NCI-H2196 (cell line): ENCODE results near the gene WDR77.

Source experiments
- DNase-seq: peaks from one replicate; lab custom pipeline; 2025; ENCODE audit not compliant: unreplicated experiment; lab: John Stamatoyannopoulos, UW

The WDR77 gene

DNA sequence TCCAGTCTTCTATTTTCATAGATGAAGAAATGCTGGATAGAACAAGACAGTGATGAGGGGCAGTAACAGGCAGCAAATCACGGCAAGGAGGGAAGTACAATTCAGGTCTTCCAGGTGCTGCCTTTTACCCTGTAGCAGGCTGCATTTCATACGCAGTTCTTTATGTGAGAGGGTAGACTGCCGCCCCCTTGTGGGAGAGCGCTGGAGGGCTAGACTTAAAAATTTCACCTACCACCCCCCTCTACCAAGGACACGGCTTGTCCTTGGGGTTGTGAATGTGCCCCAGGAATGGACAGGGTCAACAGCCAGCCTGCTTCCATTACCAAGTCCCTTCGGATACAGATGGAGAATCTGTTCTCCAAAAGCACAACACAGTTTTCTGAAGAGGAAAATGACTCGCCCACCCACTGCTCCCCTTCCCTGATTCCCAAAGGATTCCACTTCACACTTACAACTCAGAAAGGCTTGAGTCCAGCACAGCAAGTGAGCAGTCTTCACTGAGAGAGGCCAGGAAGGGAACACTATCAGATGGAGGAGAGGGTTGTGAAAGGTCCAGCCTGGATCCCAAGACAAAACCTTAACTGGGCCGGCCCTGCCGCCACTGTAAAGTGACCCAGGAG lies 7.4 kb downstream of the WDR77 start:
- peak; percentile 45 for DNase-seq

DNA sequence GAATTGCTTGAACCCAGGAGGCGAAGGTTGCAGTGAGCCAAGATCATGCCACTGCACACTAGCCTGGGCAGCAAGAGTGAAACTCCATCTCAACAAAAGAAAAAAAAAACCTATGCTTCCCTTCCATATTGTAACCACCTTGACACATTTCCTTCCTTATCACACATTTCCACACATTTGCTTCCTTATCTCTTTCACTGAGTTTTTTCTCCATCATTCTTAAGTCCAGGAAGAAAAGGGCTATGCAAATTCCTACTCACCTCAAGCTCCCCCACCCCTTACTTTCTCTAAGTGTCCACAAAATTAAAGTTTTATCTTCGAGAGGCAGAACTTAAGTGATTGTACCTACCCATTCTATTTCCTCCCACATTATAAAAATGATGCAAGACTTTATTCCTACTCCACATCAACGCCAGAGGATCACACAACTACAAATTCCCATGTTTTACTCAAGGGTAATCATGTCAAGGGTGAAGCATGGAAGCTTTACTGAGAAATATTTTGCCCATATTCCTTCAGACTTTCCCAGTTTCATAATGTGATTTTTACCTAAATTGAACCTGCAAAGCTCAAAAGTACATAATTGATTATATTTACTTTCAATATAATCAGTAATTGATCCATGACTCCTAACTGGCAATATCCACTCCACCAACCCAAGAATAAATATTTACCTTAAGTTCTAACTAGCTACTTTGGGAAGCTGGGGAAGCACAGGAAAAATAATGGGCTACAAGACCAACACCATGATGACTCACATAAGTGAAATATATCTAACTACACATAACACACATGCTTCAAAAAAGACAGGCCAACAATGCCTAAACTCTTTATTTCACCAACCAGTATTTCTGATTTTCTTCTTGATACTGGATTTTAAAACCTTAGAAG lies 9.3 kb downstream of the WDR77 start:
- no peak for DNase-seq

DNA sequence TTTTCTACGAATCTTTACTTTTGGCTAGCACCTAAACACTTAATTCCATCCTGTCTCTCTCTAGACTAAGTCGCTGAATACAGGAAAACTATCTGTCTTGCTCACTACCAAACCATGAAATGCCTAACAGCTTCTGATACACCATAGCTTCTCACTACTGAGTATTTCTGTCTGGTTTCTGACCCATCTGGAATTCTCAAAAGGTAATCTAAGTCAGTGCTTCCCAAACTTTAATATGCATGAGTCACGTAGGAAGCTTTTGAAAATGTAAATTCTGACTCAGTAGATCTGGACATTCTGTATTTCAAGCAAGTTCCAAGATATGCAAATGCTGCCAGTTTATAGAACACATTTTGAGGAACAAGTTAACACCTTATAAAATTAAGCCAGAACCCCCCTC lies 12.3 kb downstream of the WDR77 start:
- DNase-seq = no peak

DNA sequence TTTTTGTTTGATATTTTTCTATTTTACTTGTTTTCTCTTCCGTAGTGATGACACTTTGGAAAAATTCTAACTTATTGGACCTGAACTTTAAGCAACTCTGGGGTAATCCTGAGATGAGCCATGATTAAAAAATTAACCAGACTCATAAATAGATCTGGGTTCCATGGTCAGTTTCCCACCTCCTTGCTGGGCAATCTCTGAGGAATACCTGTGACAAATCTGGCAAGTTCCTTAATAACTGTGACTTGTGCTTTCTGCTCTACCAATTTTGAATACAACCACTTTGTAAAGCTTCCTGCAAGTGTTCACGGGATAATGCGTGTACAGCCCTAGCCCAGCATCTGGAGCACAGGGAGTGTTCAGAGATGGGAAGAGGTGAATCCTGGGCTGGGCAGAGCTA lies 24.8 kb downstream of the WDR77 start:
- no peak for DNase-seq

DNA sequence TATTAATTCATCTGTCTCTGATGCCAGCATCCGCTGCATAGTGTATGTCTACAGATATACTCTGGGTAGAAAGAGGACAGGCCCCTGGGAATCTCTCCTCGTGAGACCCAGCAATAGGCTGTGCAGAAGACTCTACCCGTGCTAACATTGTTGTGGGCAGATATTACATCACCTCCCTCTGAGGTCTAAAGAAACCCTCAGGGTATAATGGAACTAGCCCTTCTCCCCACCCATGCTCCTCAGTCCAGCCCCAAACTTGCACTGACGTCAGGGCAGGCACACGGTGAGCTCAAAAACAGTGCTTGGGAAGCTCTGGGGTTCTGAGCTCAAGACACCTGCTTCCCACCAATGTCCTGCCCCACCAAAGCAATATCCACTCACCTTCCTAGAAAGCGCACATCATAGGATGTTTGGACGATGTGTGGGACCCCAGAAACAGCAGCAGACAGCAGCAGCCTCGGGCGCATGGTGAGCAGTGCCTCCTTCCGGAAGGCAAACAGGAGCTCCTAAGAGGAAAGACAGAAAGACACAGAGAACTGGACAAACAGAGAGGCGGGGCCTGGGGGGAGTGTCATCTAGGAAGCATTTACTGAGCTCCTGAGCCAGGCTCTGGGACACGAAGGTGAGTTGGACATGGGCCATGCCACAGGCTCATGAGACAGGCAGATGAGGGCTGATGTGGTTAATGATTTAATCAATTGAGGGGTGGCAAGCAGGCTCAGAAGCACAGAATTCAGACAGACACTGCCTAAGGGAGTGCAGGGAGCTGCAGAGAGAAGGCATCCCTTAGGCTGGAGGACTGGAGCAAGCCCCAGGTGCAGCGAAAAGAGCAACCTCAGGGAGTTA lies 26.3 kb downstream of the WDR77 start:
- peak; percentile 16 for DNase-seq

DNA sequence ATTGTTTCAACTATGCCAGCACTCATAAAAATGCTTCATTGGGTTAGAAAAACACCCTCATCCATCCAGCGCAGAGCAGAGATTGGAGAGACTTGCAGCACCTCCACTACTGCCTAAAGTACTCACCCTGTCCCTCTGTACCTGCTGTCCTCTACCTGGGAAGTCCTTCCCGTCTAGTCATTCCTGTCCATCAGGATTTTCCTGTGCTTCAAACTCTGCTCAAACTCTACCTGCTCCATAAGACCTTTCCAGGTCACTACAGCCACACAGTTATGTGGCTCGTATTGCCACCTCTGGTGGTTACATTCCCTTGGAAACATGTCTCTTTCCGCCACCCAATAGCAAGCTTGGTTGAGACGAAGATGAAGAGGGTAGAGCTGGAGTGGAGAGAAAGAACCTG lies 28.7 kb downstream of the WDR77 start:
- DNase-seq = no peak

DNA sequence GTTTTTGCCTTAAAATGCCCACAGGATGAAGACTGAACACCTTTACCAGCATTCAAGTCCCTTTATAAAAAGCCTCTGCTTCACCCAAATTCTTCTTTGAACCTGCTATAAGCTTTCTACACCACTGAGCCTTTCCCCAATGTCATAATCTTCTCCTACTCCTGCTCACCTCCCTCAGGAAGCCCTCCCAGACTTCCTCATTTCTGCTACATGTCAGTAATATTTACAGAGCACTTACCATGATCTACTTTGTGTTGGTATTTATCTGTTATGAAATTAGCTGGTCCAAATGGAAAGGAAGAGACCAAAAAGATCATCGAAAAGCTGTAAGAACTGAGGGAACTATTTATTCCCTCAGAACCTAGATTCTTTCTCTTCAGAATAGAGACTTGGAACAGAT lies 30.0 kb downstream of the WDR77 start:
- no peak for DNase-seq

DNA sequence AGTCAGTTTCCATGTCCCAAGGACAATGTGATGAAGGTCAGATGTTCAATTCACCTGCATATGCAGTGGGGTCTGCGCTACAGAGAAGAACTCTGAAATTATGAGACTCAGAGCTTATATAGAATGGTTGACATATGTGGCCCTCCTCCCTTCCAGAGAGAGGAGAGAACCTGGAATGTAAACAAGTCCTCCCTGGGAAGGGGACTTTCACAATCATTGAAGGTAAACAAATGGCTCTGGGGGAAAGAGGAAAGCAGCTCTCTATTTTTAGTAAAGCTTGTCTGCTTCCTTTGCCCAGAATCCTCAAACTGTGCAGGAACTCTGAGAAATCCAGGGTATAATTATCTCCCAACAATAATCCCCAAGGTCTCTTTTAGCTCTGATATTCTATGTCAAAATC lies 31.3 kb downstream of the WDR77 start:
- no peak for DNase-seq

DNA sequence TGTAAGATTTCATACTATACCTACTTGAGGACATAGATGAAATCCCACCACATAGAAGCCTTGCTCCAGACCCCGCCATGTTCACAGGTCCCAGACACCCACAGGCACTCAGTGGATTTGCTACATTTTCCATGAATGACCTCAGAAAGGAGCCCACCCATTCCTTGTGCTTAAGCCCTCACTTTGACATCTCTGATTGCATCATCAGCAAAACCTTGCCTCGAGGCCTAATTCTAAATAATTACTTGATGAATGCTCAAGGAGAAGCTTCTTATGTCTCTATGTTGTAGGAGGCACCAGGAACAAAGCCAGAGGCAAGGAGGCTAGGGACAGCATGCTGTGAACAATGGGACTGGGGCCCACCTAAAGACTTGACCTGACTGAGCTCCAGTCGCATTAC lies 33.6 kb downstream of the WDR77 start:
- DNase-seq = no peak

DNA sequence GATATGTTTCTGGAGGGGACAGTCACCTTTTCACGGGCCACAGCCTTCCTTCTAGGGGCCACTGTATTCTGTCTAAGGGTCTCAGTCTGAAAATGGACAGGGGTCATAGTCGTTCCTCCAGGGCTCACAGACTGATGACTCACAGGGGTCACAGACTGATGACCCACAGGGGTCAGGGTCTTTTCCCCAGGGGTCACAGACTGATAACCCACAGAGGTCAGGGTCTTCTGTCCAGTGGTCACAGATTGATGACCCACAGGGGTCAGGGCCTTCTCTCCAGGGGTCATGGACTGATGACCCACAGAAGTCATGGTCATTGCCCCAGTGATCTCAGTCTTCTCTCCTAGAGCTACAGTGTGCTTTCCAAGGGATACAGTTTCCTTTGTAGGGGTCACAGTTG lies 34.3 kb downstream of the WDR77 start:
- DNase-seq = no peak

DNA sequence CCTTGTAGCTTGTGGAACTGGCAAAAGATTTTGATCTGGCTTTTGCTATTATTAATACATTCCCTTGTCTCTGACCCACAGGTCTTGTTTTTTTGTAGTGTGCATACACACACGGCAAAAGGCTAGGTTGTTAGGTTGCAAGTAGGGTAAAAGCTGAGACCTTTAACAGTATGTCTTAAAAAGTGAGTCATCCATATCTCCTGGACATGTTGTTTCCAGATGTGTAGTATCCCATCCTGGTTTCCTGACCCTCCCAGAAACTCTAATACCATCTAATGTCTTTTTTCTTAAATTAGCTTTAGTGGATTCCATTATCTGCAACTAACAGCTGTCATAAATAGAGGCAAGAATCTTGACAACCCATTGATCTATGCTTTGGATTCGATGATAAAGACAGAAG lies 36.2 kb downstream of the WDR77 start:
- no peak for DNase-seq

DNA sequence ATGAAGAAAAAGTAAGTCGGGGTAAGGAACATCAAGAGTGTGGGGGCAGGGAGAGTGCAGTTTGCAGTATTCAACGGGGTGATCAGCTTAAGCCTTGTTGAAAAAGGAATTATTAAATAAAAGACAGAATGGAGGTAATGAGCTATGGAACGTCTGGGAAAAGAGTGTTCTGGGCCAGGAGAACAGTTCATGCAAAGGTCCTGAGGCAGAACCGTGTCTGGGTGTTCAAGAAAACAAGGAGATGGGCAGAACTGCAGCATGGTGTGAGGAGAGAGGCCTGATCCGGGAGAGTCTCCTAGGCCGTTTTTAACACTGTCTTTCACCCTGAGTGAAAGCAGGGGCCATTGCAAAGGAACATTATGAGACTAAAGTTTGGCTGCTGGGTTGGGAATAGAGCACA lies 41.8 kb downstream of the WDR77 start:
- no peak for DNase-seq

DNA sequence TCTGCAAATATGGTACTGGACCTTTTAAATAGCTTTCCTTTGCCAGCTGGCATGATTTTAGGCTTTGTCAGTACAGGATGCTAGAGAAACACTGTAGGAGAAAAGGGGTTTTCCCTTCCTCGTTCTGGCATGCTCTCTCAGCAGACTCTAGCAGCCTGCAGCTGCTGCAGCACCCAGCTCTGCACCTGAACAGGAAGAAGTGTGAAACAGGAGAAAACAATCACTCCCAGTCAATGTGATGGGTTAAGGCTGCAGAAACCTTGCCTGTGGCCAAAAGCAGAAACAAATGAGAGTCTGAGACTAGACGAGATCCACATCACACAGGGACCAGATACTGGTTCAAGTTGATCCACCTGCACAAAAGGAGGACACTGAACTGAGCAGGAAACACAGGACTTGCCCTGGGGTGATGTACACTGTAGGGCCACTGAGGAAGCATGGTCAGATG lies 42.7 kb downstream of the WDR77 start:
- peak; percentile 95 for DNase-seq

DNA sequence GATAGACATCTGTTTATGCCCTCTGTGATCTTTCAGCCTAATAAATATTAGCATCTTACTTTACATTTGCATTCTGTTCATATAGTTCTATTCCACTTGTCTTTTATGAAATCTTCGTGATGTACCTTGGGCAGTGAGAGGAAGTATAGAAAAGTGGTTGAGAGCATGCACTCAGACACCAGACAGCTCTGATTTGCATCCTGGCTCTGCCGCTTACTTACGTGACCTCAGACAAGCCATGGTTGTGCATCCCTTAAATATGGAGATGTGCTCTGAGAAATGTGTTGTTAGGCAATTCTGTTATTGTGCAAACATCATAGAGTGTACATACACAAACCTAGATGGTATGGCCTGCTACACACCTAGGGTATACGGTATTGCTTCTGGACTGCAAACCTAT lies 44.5 kb downstream of the WDR77 start:
- no peak for DNase-seq

DNA sequence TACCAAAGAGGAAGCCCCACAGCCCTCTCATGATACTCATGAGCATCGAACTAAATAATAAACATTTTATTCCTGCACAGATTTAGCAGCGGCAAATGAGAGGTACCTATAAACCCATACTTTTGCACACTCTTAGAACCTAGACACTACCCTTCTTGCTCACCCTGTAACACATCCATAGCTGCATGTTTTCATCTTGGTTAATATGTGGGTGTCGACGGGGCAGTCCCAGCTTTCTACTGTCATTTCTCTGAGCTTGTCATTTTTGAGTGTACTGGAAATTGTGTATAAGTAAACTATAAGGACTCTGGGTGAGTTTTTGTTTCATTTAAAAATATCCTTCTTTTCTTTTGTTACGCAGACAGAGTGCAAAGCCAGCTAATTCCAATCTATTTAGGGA lies 47.0 kb downstream of the WDR77 start:
- no peak for DNase-seq

DNA sequence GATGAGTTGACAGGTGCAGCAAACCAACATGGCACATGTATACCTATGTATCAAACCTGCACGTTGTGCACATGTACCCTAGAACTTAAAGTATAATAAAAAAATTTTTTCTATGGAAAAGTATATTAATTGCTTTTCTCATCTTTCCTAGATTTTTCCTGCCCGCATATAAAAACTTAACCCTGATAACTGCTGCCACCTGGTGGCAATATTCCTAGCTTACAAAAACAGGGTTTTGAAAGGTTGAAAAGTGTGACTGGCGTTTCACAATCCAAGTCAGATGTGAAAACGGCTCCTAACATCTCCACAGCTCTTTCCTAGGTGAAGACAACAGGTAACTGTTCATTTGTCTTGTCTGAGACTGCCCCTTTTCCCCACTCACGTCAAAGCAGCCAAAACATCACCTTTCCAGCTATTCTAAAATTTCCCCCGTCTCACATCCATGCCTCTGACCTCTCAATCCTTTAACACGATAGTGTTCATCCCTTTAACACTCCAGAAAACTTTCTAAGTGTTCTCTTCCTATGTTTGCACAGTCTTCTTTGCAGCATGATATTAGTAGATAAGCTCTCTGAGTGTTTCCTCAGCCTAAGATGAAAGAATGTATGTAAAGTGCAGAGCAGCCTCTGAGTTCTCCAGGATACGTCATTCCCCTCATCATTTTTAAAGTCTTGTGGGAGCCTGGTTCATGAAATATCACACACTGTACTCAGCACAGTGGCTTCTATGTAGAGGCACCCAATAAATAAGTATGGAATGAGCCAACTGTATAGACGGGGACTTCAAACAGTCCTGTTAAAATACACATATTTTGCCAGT lies 49.1 kb downstream of the WDR77 start:
- DNase-seq = peak; percentile 69

DNA sequence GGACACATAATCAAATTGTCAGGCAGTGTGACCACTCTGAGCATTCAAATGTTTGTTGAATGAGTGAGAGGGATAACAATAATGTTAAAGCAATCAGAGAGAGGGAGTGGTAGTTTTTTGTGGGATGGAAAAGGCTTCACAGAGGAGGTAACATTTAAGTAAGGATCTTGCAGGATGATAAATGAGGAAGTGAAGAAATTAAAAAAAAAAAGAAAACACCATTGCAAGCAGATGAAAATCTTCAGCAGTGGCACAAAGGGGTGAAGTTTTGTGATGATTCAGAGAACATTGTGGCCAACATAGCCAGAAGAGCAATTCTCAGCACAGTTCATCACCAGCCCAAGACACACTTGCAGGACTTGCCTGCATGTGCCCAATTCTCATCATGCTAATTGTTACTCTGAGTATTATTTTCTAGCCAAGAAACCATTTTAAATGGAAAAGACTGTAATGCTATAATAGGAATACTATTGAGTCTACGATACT lies 56.6 kb downstream of the WDR77 start:
- no peak for DNase-seq

DNA sequence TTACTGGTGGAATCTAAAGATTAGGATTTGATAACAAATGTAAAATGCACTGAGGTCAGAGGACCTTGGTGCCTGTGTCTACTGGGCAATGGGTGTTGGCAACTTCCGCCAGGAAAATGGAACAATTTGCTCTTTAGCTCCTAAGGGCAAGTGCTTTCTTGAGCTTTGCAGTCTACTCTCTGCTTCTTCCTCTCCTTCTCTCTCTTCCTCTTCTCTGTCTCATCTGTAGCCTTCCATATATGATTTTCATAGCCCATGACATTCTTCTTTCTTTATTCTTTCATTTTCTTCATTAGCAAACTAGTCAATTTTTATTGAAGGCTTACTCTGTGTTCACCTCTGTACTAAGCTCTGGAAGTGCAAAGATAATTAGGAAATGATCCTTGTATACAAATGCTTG lies 57.0 kb downstream of the WDR77 start:
- DNase-seq = no peak
